PFSK-1 (cell line): ENCODE measurements around the gene PCNX3.

ENCODE experiments used
- POLR2AphosphoS5 ChIP-seq: IDR thresholded peaks from 2 replicates; pipeline ENCODE4 v1.6.1; 2012; ENCODE audit warnings: low read depth, mild to moderate bottlenecking, control low read depth, low read length, moderate library complexity
- TAF1 ChIP-seq: IDR thresholded peaks from 2 replicates; pipeline ENCODE4 v1.6.1; 2012; ENCODE audit warnings: low read length, control low read depth, borderline replicate concordance; ENCODE audit not compliant: insufficient read depth

- TF ChIP-seq POLR2AphosphoS5 (no peak), TAF1 (no peak)
Measured at GRCh38 chr11:65643971-65644370, 28.4 kb downstream of the PCNX3 start.
